Mesenchymal stem cell (in vitro differentiated cells and primary cell): ENCODE results near the gene DIAPH2.

Experiments
- DNase-seq: peaks from one replicate; pipeline ENCODE4 v3.0.0-alpha.2; 2013
- H2AFZ ChIP-seq: one replicate; pipeline ENCODE4 v1.6.1; 2013; ENCODE audit warnings: low read depth, mild to moderate bottlenecking, control low read depth, inconsistent platforms, low read length, moderate library complexity
- H2AK5ac ChIP-seq: 2 replicates; pipeline ENCODE4 v1.6.1; 2013; ENCODE audit warnings: low read length, moderate library complexity, mild to moderate bottlenecking, inconsistent platforms; ENCODE audit not compliant: severe bottlenecking
- H2BK120ac ChIP-seq: one replicate; pipeline ENCODE4 v1.6.1; 2013; ENCODE audit warnings: low read depth, mild to moderate bottlenecking, inconsistent platforms, low read length, moderate library complexity
- H2BK12ac ChIP-seq, 2 experiments: one replicate each; pipeline ENCODE4 v1.6.1; 2013; ENCODE audit warnings: inconsistent platforms in 2 of 2, low read length in 2 of 2, mild to moderate bottlenecking in 2 of 2, moderate library complexity in 2 of 2, control low read depth in 1 of 2
- H2BK15ac ChIP-seq: one replicate; pipeline ENCODE4 v1.6.1; 2013; ENCODE audit warnings: mild to moderate bottlenecking, low read depth, inconsistent platforms; ENCODE audit not compliant: poor library complexity, severe bottlenecking
- H2BK5ac ChIP-seq: 2 replicates; pipeline ENCODE4 v1.6.1; 2013; ENCODE audit warnings: low read depth, mild to moderate bottlenecking, low read length, control low read depth, inconsistent platforms; ENCODE audit not compliant: poor library complexity, severe bottlenecking
- H3K14ac ChIP-seq, 2 experiments: one replicate each; pipeline ENCODE4 v1.6.1; 2013; ENCODE audit warnings: inconsistent platforms in 2 of 2, low read length in 2 of 2, control low read depth in 1 of 2, mild to moderate bottlenecking in 1 of 2, moderate library complexity in 1 of 2
- H3K18ac ChIP-seq, 2 experiments: one replicate each; pipeline ENCODE4 v1.6.1; 2013; ENCODE audit warnings: inconsistent platforms in 2 of 2, low read length in 2 of 2, control low read depth in 1 of 2, low read depth in 1 of 2, mild to moderate bottlenecking in 1 of 2
- H3K23ac ChIP-seq, 2 experiments: one replicate each; pipeline ENCODE4 v1.6.1; 2013; ENCODE audit warnings: inconsistent platforms in 2 of 2, low read length in 2 of 2, mild to moderate bottlenecking in 2 of 2, moderate library complexity in 2 of 2, control low read depth in 1 of 2
- H3K27ac ChIP-seq: 2 replicates; pipeline ENCODE4 v1.5.1; 2013; ENCODE audit warnings: mild to moderate bottlenecking, moderate library complexity, low read length, control low read depth, inconsistent platforms; ENCODE audit not compliant: poor library complexity, severe bottlenecking
- H3K27me3 ChIP-seq, 2 experiments: 2 replicates each; pipeline versions ENCODE4 v1.6.1 to v1.7.0; 2013; ENCODE audit warnings: low read length in 2 of 2, mild to moderate bottlenecking in 2 of 2, moderate library complexity in 2 of 2, control low read depth in 1 of 2, inconsistent platforms in 1 of 2; ENCODE audit not compliant: control insufficient read depth in 1 of 2, insufficient read depth in 1 of 2
- H3K36me3 ChIP-seq, 2 experiments: 2 replicates each; pipeline versions ENCODE4 v1.6.1 to v1.7.0; 2013; ENCODE audit warnings: low read length in 2 of 2, control low read depth in 1 of 2, inconsistent platforms in 1 of 2, low read depth in 1 of 2, mild to moderate bottlenecking in 1 of 2; ENCODE audit not compliant: insufficient read depth in 2 of 2, control insufficient read depth in 1 of 2
- H3K4ac ChIP-seq, 2 experiments: one replicate each; pipeline ENCODE4 v1.6.1; 2013; ENCODE audit warnings: inconsistent platforms in 2 of 2, low read length in 2 of 2, mild to moderate bottlenecking in 2 of 2, moderate library complexity in 2 of 2, control low read depth in 1 of 2, low read depth in 1 of 2
- H3K4me1 ChIP-seq: 2 replicates; pipeline ENCODE4 v1.6.1; 2013; ENCODE audit warnings: low read depth, low read length, control low read depth; ENCODE audit not compliant: control insufficient read depth, insufficient read depth
- H3K4me2 ChIP-seq: 2 replicates; pipeline ENCODE4 v1.6.1; 2013; ENCODE audit warnings: low read length, mild to moderate bottlenecking, inconsistent platforms; ENCODE audit not compliant: poor library complexity, severe bottlenecking
- H3K4me3 ChIP-seq, 2 experiments: 2 replicates each; pipeline versions ENCODE4 v1.5.1 to v1.7.0; 2013; ENCODE audit warnings: low read length in 2 of 2, mild to moderate bottlenecking in 2 of 2, control low read depth in 1 of 2, low read depth in 1 of 2; ENCODE audit not compliant: insufficient read depth in 1 of 2
- H3K79me1 ChIP-seq: replicated peaks from 2 replicates; pipeline ENCODE4 v1.6.1; 2013; ENCODE audit warnings: mild to moderate bottlenecking, control low read depth, low read length, inconsistent platforms; ENCODE audit not compliant: poor library complexity, severe bottlenecking
- H3K9ac ChIP-seq: 2 replicates; pipeline ENCODE4 v1.7.0; 2013; ENCODE audit warnings: mild to moderate bottlenecking, low read length, moderate library complexity
- H3K9me3 ChIP-seq: 2 replicates; pipeline ENCODE4 v1.7.0; 2013; ENCODE audit warnings: mild to moderate bottlenecking, low read length; ENCODE audit not compliant: control insufficient read depth
- H4K8ac ChIP-seq: one replicate; pipeline ENCODE4 v1.6.1; 2013; ENCODE audit warnings: inconsistent platforms, mild to moderate bottlenecking, low read length, moderate library complexity
- H4K91ac ChIP-seq: one replicate; pipeline ENCODE4 v1.6.1; 2013; ENCODE audit warnings: mild to moderate bottlenecking, low read length, inconsistent platforms
- WGBS: methylation state at CpG from one replicate; pipeline ENCODE4 v1.1.7; 2013; ENCODE audit warnings: mixed read lengths; 5-methylcytosine and 5-hydroxymethylcytosine counted together

Gene DIAPH2

GRCh38 chrX:97372001-97372766 is 687.5 kb downstream of the DIAPH2 start:
- DNase-seq: no peak
- H2AK5ac ChIP-seq: no peak overlapping the region
- no peak overlapping the region for H3K27ac ChIP-seq
- H3K27me3 ChIP-seq: no peaks in the 10 kb centered on the region
- 100% methylated on average over 4 of the region's 6 CpGs for WGBS
- no peaks in the 10 kb centered on the region for H3K4me1 ChIP-seq
- no peak overlapping the region for H2BK15ac ChIP-seq
- no peak overlapping the region for H3K9ac ChIP-seq
- H3K4ac ChIP-seq: no peak overlapping the region
- H3K9me3 ChIP-seq: no peaks in the 10 kb centered on the region
- no peak overlapping the region for H2AFZ ChIP-seq
- H2BK5ac ChIP-seq: no peak overlapping the region
- no peak overlapping the region for H4K8ac ChIP-seq
- no peak overlapping the region for H2BK120ac ChIP-seq
- H3K14ac ChIP-seq: no peak overlapping the region
- H3K4me2 ChIP-seq: no peak overlapping the region
- H4K91ac ChIP-seq: no peak overlapping the region
- H3K23ac ChIP-seq: no peak overlapping the region
- H3K36me3 ChIP-seq: peaks cover 0 to 3% of the 10 kb centered on the region in 2 experiments
- no peak overlapping the region for H3K4me3 ChIP-seq
- H3K79me1 ChIP-seq: no peaks in the 10 kb centered on the region
- H2BK12ac ChIP-seq: no peak overlapping the region
- H3K18ac ChIP-seq: no peak overlapping the region

DNA sequence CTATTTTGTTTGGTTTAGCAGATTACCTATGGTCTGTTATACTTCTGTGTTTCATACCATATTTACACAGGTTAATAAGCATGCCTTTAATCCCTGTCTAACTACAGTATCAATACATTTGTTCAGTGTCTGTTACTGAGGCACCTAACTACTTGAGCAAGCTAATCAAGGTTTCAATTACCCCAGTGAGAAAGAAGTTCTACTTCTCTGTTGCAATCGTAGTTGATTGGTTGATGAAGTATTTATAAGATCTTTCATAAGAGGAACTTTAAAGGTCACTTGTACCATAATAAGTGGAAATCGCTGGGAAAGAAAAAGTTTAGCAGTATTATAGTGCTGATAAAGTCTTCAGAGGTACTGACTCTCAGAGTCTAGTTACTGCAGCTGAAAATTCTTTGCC is 689.6 kb downstream of the DIAPH2 start:
- Histone ChIP-seq H3K9ac (no peak overlapping the region), H3K23ac (no peak overlapping the region), H3K27ac (no peak overlapping the region), H3K4me3 (no peak overlapping the region), H2AFZ (no peak overlapping the region), H3K4me2 (no peak overlapping the region), H2BK120ac (no peak overlapping the region), H3K4ac (no peak overlapping the region), H3K9me3 (no peaks in the 10 kb centered on the region), H3K36me3 (peaks cover 0 to 3% of the 10 kb centered on the region in 2 experiments), H4K8ac (no peak overlapping the region), H3K18ac (no peak overlapping the region), H2BK5ac (no peak overlapping the region), H2AK5ac (no peak overlapping the region), H2BK15ac (no peak overlapping the region), H3K4me1 (no peaks in the 10 kb centered on the region), H3K14ac (no peak overlapping the region), H3K79me1 (no peaks in the 10 kb centered on the region), H4K91ac (no peak overlapping the region), H3K27me3 (no peaks in the 10 kb centered on the region), H2BK12ac (no peak overlapping the region)
- 100% methylated on average over 1 of the region's 2 CpGs for WGBS
- no peak for DNase-seq

DNA sequence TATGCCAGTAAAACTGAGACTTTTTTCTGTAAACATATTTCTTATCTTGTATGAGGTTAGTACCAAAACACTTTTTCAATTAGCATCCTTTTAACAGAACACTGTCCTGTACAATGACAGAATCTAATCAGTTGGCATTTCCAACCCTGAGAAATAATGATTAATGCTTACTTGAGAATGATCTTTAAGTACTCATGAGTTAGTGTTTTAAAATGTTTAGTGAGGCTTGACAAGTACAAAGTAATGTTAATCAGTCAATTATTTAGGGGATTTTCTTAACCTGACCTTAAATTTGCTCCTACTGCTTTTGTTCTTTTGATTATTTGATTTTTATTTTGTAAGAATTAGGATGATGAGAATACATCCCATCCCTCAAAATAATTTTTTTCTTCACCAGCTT is 695.6 kb downstream of the DIAPH2 start:
- no peak overlapping the region for H2AK5ac ChIP-seq
- H4K8ac ChIP-seq: no peak overlapping the region
- no peak overlapping the region for H3K4me3 ChIP-seq
- no peak overlapping the region for H3K18ac ChIP-seq
- no peak overlapping the region for H3K23ac ChIP-seq
- H3K9me3 ChIP-seq: no peaks in the 10 kb centered on the region
- H3K4ac ChIP-seq: no peak overlapping the region
- H3K27me3 ChIP-seq: no peaks in the 10 kb centered on the region
- H3K79me1 ChIP-seq: no peaks in the 10 kb centered on the region
- no peaks in the 10 kb centered on the region for H3K4me1 ChIP-seq
- peaks cover 0 to 3% of the 10 kb centered on the region in 2 experiments for H3K36me3 ChIP-seq
- H2AFZ ChIP-seq: no peak overlapping the region
- H2BK5ac ChIP-seq: no peak overlapping the region
- no peak overlapping the region for H2BK15ac ChIP-seq
- H3K4me2 ChIP-seq: no peak overlapping the region
- no peak overlapping the region for H3K9ac ChIP-seq
- H3K14ac ChIP-seq: no peak overlapping the region
- no peak overlapping the region for H4K91ac ChIP-seq
- no peak overlapping the region for H2BK120ac ChIP-seq
- H2BK12ac ChIP-seq: no peak overlapping the region
- no peak for DNase-seq
- no peak overlapping the region for H3K27ac ChIP-seq

GRCh38 chrX:97384685-97385084 is 700.0 kb downstream of the DIAPH2 start:
- H2BK120ac ChIP-seq: no peak overlapping the region
- H2BK5ac ChIP-seq: no peak overlapping the region
- no peak overlapping the region for H2BK15ac ChIP-seq
- H3K4me1 ChIP-seq: no peaks in the 10 kb centered on the region
- no peak overlapping the region for H4K91ac ChIP-seq
- H3K36me3 ChIP-seq: no peaks in the 10 kb centered on the region
- H2BK12ac ChIP-seq: no peak overlapping the region
- no peak overlapping the region for H3K9ac ChIP-seq
- no peak overlapping the region for H3K14ac ChIP-seq
- DNase-seq: no peak
- H3K27ac ChIP-seq: no peak overlapping the region
- no peak overlapping the region for H3K4me3 ChIP-seq
- H4K8ac ChIP-seq: no peak overlapping the region
- no peak overlapping the region for H2AK5ac ChIP-seq
- WGBS: no CpG with 5 or more reads among the region's 3 CpGs
- H3K79me1 ChIP-seq: no peaks in the 10 kb centered on the region
- no peak overlapping the region for H3K4ac ChIP-seq
- H3K4me2 ChIP-seq: no peak overlapping the region
- no peaks in the 10 kb centered on the region for H3K27me3 ChIP-seq
- H3K18ac ChIP-seq: no peak overlapping the region
- H2AFZ ChIP-seq: no peak overlapping the region
- H3K23ac ChIP-seq: no peak overlapping the region
- H3K9me3 ChIP-seq: no peaks in the 10 kb centered on the region
